NOMO-1 treated with dmso at 0.1 percent for 144 hours (cell line): ENCODE measurements around the gene DUSP28.

ENCODE experiments used
- DNase-seq: peaks from one replicate; lab custom pipeline; 2025; ENCODE audit not compliant: unreplicated experiment; lab: John Stamatoyannopoulos, UW

DUSP28 gene

DNA sequence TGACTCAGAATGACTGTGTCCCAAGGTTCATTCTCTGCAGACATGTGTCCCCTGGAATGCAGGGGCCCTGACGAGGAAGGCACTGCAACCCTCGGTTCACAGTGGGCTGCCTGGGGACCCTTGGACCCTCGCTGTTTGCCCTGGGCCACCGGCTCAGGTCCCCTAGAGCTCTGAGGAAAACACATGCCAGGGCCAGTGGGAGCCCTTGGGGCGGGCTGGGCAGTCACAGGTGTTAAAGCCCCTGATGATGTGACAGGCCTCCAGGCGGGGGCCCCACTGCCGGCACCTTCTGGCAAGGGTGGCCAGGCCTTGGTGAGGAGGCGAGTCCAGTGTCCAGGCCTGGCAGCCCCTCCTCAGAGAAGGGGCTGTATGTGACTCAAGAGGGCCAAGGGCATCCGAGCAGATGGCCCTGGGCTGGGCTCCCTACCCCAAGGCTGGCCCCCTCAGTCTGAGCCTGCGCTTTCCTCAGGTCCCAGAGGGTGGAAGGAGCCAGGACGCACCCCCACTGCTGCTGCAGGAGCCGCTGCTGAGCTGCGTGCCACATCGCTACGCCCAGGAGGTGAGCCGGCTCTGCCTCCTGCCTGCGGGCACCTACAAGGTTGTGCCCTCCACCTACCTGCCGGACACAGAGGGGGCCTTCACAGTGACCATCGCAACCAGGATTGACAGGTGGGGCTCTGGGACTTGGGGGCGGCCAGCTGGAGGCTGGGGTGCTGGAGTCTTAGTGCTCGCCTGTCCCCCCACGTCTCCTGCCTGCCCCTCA, 37.4 kb downstream of the DUSP28 start:
- no peak for DNase-seq

DNA sequence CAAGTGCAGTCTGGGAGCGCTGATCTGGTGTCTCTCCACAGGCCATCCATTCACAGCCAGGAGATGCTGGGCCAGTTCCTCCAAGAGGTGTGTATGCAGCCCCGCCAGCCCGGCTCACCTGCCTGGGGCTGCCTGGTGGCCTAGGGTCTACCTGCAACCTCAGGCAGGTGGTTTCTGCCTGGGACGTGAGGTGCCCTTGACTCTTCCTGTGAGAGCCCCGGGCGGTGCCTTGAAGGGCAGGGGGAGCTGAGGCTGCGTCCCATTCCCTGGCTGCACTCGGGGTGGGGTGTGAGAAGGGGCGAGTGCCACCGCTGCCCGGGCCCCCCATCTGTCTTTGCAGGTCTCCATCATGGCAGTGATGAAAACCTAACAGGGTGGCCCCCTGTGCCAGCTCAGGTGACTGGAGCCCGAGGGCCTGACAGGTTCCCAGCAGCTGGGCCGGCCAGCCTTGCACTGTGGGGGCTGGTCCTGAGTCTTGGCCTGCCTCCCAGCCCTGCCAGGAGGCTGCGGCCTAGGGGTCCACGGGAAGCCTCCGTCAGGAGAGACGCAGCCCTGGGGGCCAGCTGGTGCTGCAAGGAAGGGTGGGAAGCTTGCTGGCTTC, 38.3 kb downstream of the DUSP28 start:
- no peak for DNase-seq

DNA sequence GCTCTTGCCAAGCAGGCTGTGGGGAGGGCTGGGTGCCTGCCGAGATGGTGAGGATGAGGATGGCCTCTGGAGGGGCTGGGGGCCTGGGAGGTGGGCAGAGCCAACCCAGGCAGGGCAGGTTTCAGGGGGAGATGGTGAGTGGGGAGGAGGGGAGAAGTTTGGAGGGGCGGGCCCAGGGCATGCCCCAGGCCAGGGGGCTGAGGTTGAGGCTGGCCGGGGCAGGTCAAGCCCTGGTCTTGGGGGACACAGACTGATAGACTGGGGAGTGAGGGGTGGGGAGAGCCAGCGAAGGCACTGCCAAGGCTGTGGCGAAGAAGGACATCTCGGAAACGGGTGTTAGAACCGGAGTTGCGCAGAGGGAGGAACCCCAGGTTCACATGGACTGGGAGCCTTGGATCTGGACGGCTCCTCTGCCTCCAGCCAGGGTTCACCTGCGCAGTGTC, 39.0 kb downstream of the DUSP28 start:
- DNase-seq: no peak

DNA sequence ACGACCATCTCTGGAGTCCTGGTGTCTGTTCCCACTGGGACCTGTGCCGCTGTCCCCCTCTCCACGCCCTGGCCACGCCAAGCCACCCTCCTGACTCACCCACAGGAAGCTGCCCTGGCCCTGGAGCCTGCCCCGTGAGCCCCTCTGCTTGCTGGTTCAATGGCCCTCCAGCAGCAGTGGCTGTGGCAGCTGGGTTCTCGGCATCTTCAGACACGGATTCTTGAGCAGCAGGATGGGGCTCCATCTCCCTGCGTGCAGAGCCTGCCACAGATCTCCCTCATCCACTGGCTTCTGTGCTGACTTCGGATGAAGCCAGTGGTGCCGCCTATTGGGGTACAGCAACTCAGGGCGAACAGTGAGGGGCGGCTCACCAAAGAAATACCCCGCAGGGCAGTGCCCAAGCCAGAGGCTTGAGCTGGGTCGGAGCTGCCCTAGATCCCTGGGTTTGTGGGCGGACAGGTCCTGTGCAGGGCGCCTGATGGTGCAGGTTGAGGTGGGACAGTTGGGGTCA, 40.3 kb downstream of the DUSP28 start:
- DNase-seq: no peak

DNA sequence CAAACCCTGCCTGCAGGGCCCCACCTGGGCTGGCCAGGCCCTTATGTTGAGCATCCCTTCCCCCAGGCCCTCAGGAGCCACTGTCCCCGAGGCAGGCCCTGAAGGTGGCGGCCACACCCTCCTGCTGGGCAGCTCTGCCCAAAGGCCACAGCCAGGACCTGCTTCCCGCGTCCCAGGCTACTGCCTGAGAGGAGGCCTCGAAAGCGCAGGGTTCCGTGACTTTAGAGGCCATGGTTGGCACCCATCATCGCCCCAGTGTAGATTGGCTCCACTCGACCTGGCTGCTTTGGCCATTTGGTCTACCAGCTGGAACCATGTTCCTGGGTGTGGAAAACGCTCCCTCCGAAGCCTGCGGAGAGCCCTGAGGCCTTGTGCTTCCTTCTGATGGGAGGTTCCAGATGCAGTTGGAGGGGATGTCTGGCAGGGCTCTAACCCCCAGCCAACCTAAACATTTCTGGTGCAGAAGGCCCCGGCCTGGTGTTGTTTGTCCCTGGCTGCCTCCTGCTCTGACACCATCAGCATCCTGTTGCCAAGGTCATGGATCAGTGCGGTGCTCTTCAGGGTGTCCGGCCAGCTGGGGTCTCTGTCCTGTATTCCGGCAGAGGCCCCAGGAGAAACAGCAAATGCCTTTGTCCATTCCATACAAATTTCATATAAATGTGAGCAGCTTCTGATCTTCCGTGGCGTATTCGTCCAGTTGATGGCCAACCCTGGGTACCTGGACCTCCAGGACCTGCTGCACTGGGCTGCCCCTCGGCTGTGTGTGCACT, 41.1 kb downstream of the DUSP28 start:
- no peak for DNase-seq

DNA sequence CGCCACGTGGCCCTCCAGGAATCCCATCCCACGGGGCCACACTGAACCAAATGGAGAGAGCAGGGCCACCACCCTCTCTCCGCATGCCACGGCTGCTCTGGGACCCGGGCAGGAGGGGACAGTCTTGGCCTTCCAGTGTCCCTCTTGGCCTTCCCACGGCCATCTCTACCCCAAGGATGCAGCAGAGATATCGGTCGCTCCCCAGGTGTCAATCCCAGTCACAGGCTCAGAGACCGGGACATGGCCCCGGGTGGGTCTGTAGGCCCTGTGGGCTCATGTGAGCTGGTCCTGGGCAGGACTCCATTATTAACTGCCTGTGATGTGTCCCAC, 41.6 kb downstream of the DUSP28 start:
- no peak for DNase-seq

DNA sequence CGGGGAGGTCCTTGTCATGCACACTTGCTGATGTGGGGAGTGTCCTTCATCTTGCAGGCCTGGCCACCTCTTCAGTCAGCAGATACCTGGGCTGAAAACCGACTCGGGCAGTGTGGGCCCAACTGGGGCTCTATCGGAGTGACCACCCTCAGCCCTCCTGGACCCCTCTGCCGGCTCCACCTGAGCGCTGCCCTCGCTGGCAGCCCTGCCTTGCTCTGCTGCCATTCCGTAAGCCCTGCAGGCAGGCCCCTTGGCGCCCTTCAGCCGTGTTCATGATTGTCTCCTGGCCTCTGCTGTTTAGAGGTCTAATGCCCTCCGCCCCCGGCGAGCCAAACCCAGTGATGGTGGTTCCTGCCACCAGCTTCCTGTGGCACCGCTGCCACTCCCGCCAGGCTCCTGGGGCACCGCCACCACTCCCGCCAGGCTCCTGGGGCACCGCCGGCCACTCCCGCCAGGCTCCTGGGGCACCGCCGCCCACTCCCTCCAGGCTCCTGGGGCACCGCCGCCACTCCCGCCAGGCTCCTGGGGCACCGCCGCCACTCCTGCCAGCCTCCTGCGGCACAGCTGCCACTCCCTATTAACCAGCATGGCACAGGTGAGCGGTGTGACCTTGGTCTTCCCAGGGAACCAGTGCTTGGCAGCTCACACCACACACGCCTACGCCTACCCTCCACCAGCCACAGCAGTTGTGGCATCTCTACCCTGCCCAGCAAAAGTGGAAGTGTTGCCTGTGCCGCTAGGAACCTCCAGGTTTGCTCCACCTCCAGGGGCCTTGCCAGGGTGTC, 42.3 kb downstream of the DUSP28 start:
- DNase-seq: no peak

DNA sequence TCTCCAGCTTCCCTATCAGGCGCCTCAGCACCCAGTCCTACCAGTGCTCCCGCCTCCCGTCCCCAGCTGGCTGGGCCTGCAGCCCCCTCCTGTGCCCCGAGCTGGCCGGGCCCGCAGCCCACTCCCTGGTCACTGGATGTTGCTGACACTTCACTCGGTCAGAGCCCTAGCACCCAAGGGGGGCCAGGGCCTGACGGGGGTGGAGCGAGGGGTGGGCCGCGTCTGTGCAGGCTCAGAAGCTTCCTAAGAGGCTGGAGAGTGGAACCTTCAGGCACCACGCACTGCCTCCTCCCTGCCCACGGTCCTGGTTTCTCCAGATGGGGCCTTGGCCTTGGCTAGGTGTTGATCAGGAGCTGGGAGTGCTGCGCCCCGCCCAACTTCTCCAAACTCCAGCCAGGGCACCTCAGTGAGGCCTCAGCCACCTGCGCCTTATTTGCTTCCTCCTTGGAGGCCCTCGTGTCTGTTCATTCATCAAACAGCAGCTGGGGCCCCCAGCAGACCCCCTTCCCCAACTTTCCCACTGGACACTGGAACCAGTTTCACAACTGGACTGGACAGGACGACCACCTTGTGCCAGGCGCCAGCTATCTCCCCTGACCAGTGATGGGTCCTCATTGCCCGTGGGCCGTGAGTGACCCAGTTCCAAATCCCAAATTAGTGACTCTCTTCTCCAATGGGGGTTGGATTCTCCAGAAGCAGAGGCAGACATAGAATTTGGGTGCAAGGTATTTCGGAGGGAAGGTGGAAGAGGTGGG, 43.1 kb downstream of the DUSP28 start:
- no peak for DNase-seq

DNA sequence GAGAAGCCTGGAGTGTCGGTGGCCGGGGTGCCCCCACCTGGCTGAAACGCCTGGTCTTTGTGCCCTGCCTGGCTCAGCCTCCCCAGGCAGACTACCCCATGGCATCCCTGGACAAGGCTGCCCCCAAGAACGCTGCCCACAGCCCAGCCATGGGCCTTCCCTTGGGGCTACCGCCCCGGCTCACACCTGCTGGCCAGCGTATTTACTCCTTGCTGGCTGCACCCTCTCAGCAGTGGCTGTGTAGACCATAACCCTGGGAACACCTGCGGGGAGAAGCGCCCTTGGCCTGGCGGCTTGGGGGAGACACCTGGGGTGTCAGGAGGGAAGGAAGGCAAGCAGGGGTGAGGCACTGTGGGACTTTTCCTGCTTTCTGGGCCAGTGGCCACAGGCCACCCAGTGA, 43.7 kb downstream of the DUSP28 start:
- no peak for DNase-seq

DNA sequence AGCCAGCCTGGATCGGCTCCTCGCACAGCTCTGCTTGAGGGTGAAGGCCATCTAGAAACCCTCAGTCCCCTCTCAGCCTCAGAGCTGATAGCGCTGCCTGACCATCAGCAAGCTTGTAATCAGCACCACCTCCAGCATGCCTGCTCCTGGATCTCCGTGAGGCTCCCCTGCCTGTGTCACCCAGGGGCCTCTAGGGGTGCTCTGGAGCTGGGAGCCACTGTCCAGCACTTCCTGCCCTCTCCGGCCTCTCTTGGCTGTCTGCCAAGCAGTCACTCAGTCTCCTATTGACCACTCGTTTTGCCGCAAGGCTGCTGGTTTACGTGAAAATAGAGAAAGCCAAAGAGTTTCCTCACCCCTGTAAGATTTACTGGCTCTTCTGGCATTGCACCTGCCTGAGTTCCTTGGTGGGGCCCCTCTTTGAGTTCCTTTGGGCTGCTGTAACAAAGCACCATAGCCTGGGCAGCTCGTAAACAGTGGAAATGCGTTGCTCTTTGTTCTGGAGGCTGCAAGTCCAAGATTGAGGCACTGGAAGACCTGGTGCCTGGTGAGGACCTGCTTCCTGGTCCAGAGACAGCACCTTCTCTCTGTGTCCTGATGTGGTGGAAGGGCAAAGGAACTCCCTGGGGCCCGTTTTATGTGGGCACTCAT, 44.3 kb downstream of the DUSP28 start:
- peak; percentile 50 for DNase-seq

DNA sequence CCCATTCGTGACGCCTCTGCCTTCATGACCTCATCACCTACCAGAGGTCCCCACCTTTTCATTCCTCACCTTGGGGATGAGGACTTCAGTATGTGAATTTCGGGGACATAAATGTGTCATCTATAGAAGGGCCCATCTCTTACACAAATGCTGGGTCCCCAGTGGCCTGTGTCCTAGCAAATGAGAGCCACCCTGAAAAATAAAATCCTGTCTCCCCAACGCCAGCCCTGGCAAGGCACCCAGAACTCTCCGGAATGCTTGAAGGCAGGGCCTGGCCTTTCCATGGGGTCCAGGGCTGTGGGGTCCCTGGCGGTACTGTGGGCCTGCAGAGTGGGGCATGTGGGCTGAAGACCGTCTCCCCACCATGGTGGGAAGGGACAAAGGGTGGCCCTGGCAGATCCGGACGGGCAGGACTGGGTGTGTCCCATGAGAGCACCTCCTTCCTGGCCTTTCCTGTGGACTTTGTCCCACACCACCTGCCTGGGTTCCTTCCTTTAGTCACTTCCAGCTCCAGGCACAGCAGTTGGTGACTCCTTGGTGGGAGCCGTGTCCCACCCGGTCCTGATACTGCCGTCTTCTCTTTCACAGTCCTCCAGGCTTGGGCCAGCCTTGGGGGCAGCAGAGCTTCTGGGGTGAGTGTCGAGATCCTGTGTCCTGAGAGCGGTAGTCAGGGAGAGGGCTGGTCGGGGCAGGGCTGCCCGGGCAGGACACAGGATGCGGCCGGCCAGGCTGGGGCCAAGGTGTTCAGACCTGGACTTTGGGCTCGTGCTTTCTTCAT, 45.0 kb downstream of the DUSP28 start:
- no peak for DNase-seq

DNA sequence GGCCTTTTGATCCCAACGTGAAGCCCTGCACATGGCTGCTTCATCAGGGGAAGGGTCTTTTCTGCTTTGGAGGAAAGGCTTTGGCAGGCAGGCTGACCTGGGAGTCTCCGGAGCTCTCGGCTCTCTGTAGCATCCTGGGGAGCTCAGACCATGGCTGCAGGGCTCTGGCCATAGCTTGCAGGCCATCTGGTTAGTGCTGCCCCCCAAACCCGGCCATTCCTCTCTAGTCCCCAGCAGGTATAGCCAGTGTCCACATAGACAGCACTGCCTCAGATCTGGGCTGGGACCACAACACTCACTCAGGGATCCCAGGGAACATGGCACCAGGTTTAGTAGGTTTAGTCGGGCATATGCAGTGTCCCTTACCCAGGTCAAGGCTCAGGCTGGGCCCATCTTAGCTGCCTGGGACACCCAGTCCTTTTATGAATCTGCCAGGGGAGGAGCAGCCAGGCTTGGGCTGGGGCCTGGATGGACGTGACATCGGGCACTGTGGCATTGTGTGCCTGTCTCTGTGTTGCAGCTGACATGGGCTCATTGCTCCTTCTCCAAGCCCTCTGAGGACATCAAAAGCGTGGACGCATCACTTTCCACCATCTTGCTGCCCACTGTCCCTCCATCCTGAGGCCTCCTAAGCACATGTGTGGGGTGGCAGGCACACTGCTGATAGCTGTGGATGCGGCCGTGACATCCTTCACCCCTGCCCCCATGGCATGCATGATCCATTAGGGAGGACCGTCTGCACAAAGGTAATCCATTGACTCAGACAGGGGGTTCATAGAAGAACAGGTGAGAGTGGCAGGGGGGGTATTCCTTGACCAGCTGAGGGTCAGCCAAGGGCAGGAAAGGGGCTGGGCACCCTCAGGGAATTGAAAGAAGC, 45.9 kb downstream of the DUSP28 start:
- DNase-seq: no peak

DNA sequence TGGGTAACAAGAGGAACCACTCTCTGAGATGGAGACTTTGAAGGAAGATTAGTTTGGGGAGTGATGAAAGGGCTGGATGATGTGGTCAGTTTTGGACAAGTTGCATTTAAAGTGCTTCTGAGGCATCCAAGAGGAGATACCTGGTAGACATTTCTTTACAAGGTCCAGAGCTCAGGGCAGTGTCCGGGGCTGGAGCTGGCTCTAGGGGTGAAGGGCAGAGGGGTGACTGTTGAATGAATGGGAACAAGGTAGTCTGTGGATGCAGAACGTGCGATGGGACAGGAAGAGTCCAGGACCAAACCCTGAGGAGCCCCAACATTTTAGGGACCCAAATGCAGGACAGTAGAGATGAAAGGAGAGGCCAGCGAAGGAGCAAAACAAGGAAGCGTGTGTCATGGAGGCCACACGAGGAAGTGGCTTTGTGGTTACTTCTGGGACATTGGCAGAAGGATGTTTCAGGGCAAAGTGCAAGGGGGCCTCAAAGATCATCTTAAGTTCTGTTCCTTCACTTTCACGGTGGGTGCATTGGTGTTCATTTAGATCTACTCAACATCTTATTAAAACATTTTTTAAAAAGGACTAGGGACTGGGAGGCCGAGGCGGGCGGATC, 51.5 kb downstream of the DUSP28 start:
- peak; percentile 52 for DNase-seq
